Muscle of leg (tissue), 11 donors: ENCODE data around the gene TXNRD3. TPM values are rescaled to one million over a fixed set of nuclear protein-coding genes. Genes with fewer than 3 reads are reported as not detected.

ENCODE experiments used
- DNase-seq: peaks from one replicate; pipeline ENCODE4 v3.0.0; 2013
- H3K27ac ChIP-seq: one replicate; pipeline ENCODE4 v1.5.1; 2013; ENCODE audit warnings: mild to moderate bottlenecking, low read length, control low read depth
- H3K27me3 ChIP-seq: one replicate; pipeline ENCODE4 v1.6.1; 2013; ENCODE audit warnings: low read length; ENCODE audit not compliant: control insufficient read depth, insufficient read depth
- H3K36me3 ChIP-seq: one replicate; pipeline ENCODE4 v1.6.1; 2013; ENCODE audit warnings: low read length; ENCODE audit not compliant: control insufficient read depth, insufficient read depth
- H3K4me1 ChIP-seq: one replicate; pipeline ENCODE4 v1.6.1; 2013; ENCODE audit warnings: low read length; ENCODE audit not compliant: control insufficient read depth, insufficient read depth
- H3K4me3 ChIP-seq: one replicate; pipeline ENCODE4 v1.5.1; 2013; ENCODE audit warnings: low read length, control low read depth
- H3K9me3 ChIP-seq: replicated peaks from 2 replicates; pipeline ENCODE4 v1.6.1; 2013; ENCODE audit warnings: low read depth, low read length; ENCODE audit not compliant: control insufficient read depth
- WGBS: methylation state at CpG from one replicate; pipeline ENCODE4 v1.1.5; 2013; ENCODE audit warnings: missing lambda C conversion rate; ENCODE audit not compliant: insufficient coverage; 5-methylcytosine and 5-hydroxymethylcytosine counted together
- polyA plus RNA-seq, 8 donors: library from polyadenylated mRNA; unstranded; fragments of 120-200 nt; gene quantifications; one replicate each; pipeline versions ENCODE4 v1.2.1 to v1.2.3, GENCODE V29; 2013; ENCODE audit warnings: inconsistent platforms in 1 of 8, low replicate concordance in 1 of 8; ENCODE audit not compliant: insufficient read length in 8 of 8, insufficient read depth in 1 of 8
- total RNA-seq: library from RNA; stranded (reverse); fragments of 120-200 nt; gene quantifications from one replicate; pipeline ENCODE4 v1.2.4, GENCODE V29; 2013

TXNRD3 gene
- total and polyA plus RNA-seq, 9 donors, result 7.8 to 12.9 (median 9.5) TPM

GRCh38 chr3:126684218-126684751, 29.4 kb upstream of the TXNRD3 start:
- peak; percentile 87 for DNase-seq
- Histone ChIP-seq H3K4me1 (peaks cover 21% of the 10 kb centered on the region), H3K27me3 (peaks cover 9% of the 10 kb centered on the region), H3K9me3 (no peaks in the 10 kb centered on the region), H3K36me3 (no peaks in the 10 kb centered on the region), H3K27ac (no peak overlapping the region), H3K4me3 (no peak overlapping the region)
- 37% methylated on average over 3 of the region's 7 CpGs for WGBS

GRCh38 chr3:126683069-126683468, 28.1 kb upstream of the TXNRD3 start:
- WGBS, result no CpG with 5 or more reads among the region's 5 CpGs
- no peak overlapping the region for H3K4me3 ChIP-seq
- no peaks in the 10 kb centered on the region for H3K36me3 ChIP-seq
- H3K27me3 ChIP-seq, result peaks cover 20% of the 10 kb centered on the region
- peaks cover 30% of the 10 kb centered on the region for H3K4me1 ChIP-seq
- DNase-seq, result no peak
- no peak overlapping the region for H3K27ac ChIP-seq
- no peaks in the 10 kb centered on the region for H3K9me3 ChIP-seq

- Histone ChIP-seq H3K4me1 (peaks cover 30% of the 10 kb centered on the region), H3K4me3 (no peak overlapping the region), H3K27ac (no peak overlapping the region), H3K9me3 (no peaks in the 10 kb centered on the region), H3K36me3 (no peaks in the 10 kb centered on the region), H3K27me3 (peaks cover 30% of the 10 kb centered on the region)
- 94% methylated on average over 2 of the region's 2 CpGs for WGBS
- DNase-seq, result no peak
These were observed 27.1 kb upstream of the TXNRD3 start for GRCh38 chr3:126682009-126682408.

GRCh38 chr3:126680667-126681055, 25.7 kb upstream of the TXNRD3 start:
- no CpG with 5 or more reads among the region's 4 CpGs for WGBS
- Histone ChIP-seq H3K36me3 (no peaks in the 10 kb centered on the region), H3K4me3 (no peak overlapping the region), H3K27me3 (peaks cover 34% of the 10 kb centered on the region), H3K4me1 (peaks cover 30% of the 10 kb centered on the region), H3K27ac (no peak overlapping the region), H3K9me3 (no peaks in the 10 kb centered on the region)
- peak; percentile 32 for DNase-seq

GRCh38 chr3:126679831-126680666, 25.1 kb upstream of the TXNRD3 start:
- Histone ChIP-seq H3K36me3 (no peaks in the 10 kb centered on the region), H3K27me3 (peaks cover 34% of the 10 kb centered on the region), H3K4me1 (peaks cover 28% of the 10 kb centered on the region), H3K4me3 (no peak overlapping the region), H3K9me3 (no peaks in the 10 kb centered on the region), H3K27ac (no peak overlapping the region)
- no peak for DNase-seq
- WGBS, result 33% methylated on average over 1 of the region's 11 CpGs

- DNase-seq, result peak; percentile 77
- under 1% methylated on average over 16 of the region's 20 CpGs for WGBS
- Histone ChIP-seq H3K4me3 (no peak overlapping the region), H3K27me3 (peaks cover 34% of the 10 kb centered on the region), H3K9me3 (no peaks in the 10 kb centered on the region), H3K36me3 (no peaks in the 10 kb centered on the region), H3K4me1 (peaks cover 24% of the 10 kb centered on the region), H3K27ac (no peak overlapping the region)
These were observed 24.4 kb upstream of the TXNRD3 start for GRCh38 chr3:126679318-126679751.

GRCh38 chr3:126678693-126679317, 23.9 kb upstream of the TXNRD3 start:
- peaks cover 4% of the 10 kb centered on the region for H3K9me3 ChIP-seq
- H3K27ac ChIP-seq, result no peak overlapping the region
- 20% methylated on average over 30 of the region's 30 CpGs for WGBS
- peaks cover 34% of the 10 kb centered on the region for H3K27me3 ChIP-seq
- H3K36me3 ChIP-seq, result no peaks in the 10 kb centered on the region
- DNase-seq, result no peak
- H3K4me1 ChIP-seq, result peaks cover 20% of the 10 kb centered on the region
- no peak overlapping the region for H3K4me3 ChIP-seq

GRCh38 chr3:126677862-126678503, 23.1 kb upstream of the TXNRD3 start:
- peaks cover 34% of the 10 kb centered on the region for H3K27me3 ChIP-seq
- H3K9me3 ChIP-seq, result peaks cover 8% of the 10 kb centered on the region
- no peak overlapping the region for H3K4me3 ChIP-seq
- peaks cover 15% of the 10 kb centered on the region for H3K4me1 ChIP-seq
- no peaks in the 10 kb centered on the region for H3K36me3 ChIP-seq
- 72% methylated on average over 8 of the region's 13 CpGs for WGBS
- H3K27ac ChIP-seq, result no peak overlapping the region
- DNase-seq, result no peak

- Histone ChIP-seq H3K4me1 (peaks cover 15% of the 10 kb centered on the region), H3K36me3 (no peaks in the 10 kb centered on the region), H3K27me3 (peaks cover 34% of the 10 kb centered on the region), H3K27ac (no peak overlapping the region), H3K9me3 (peaks cover 8% of the 10 kb centered on the region), H3K4me3 (no peak overlapping the region)
- 74% methylated on average over 5 of the region's 7 CpGs for WGBS
- DNase-seq, result no peak
These were observed 22.2 kb upstream of the TXNRD3 start for GRCh38 chr3:126676919-126677705.
